Stomach (tissue), 9 donors: ENCODE measurements around the gene CDHR4. TPM values are rescaled to one million over a fixed set of nuclear protein-coding genes. Genes with fewer than 3 reads are reported as not detected.

ENCODE experiments used
- DNase-seq, 2 donors: peaks; one replicate each; pipeline versions ENCODE4 v3.0.0 to v3.0.0-alpha.2; 2013 to 2019
- H3K27ac ChIP-seq, 5 donors: fragments of 200-600 bp in 4 of 5; sonication (generic) in 4 of 5; one replicate each; pipeline ENCODE4 v1.5.1; 2013 to 2019; ENCODE audit warnings: mild to moderate bottlenecking in 1 of 5, moderate library complexity in 1 of 5
- H3K27me3 ChIP-seq, 3 donors: fragments of 200-600 bp; sonication (generic); one replicate each; pipeline ENCODE4 v1.5.1; 2017 to 2019; ENCODE audit warnings: mixed run types in 1 of 3
- H3K36me3 ChIP-seq, 4 donors: fragments of 200-600 bp; sonication (generic); 1 replicate in 3 of 4; 2 replicates in 1 of 4; pipeline ENCODE4 v1.5.1; 2016 to 2019
- H3K4me1 ChIP-seq, 4 donors: fragments of 200-600 bp; sonication (generic); one replicate each; pipeline ENCODE4 v1.5.1; 2016 to 2019
- H3K4me3 ChIP-seq, 4 donors: fragments of 200-600 bp; sonication (generic) in 3 of 4; one replicate each; pipeline ENCODE4 v1.5.1; 2016 to 2019; ENCODE audit warnings: mild to moderate bottlenecking in 1 of 4
- H3K9me3 ChIP-seq, 4 donors: fragments of 200-600 bp; sonication (generic); one replicate each; pipeline ENCODE4 v1.5.1; 2016 to 2019
- CTCF ChIP-seq, 7 experiments: fragments of 450-650 bp in 4 of 7; fragments of 200-600 bp in 3 of 7; sonication (generic) in 3 of 7; IDR thresholded peaks; one replicate each; pipeline ENCODE4 v1.5.1; 2016 to 2019; ENCODE audit warnings: antibody characterized with exemption in 7 of 7, control low read depth in 2 of 7, mild to moderate bottlenecking in 1 of 7
- EP300 ChIP-seq: sonication (generic); formaldehyde crosslinking; IDR thresholded peaks from one replicate; pipeline ENCODE4 v1.6.1; 2017; ENCODE audit warnings: antibody characterized with exemption
- POLR2A ChIP-seq, 4 donors: fragments of 450-650 bp; IDR thresholded peaks; one replicate each; pipeline ENCODE4 v1.6.1; 2016; ENCODE audit warnings: antibody characterized with exemption in 4 of 4, control low read depth in 2 of 4, mild to moderate bottlenecking in 1 of 4, moderate library complexity in 1 of 4
- POLR2AphosphoS5 ChIP-seq, 3 donors: sonication (generic); formaldehyde crosslinking; IDR thresholded peaks; one replicate each; pipeline ENCODE4 v1.6.1; 2016; ENCODE audit warnings: antibody characterized with exemption in 3 of 3
- WGBS, 5 donors: extraction: QIAGEN DNeasy Blood & Tissue Kit in 3 of 5; methylation state at CpG; one replicate each; pipeline versions ENCODE4 v1.1.5 to v1.1.7; 2013 to 2018; 5-methylcytosine and 5-hydroxymethylcytosine counted together
- intact Hi-C: fragments of 100-400 bp; cut with DNase I; formaldehyde crosslinking; loops from one replicate; pipeline ENCODE4 v1.15.1; 2023; ENCODE audit warnings: low total_unique reads
- polyA plus RNA-seq, 3 donors: library from polyadenylated mRNA; stranded (reverse); fragments of 200-250 nt; gene quantifications; one replicate each; pipeline ENCODE4 v1.2.3, GENCODE V29; 2013
- small RNA-seq, 4 donors: library from RNA; depleted of rRNA; stranded (forward); fragments of <200 nt; gene quantifications; one replicate each; pipeline ENCODE3, GENCODE V24; 2016
- total RNA-seq, 5 donors: library from RNA; depleted of rRNA; stranded (reverse); fragments of >200 nt; gene quantifications; one replicate each; pipeline versions ENCODE4 v1.1.0 to v1.2.3, GENCODE V29; 2014 to 2016
- donor health status: healthy with polysubstance abuse.
- donor health status: Bipolar disorder and iron deficiency.
- donor health status: healthy.

CDHR4 gene
- total and polyA plus RNA-seq, 8 donors, result under 0.01 to 0.73 (median 0.18) TPM; not detected in 5

- no peak overlapping the region for H3K27ac ChIP-seq
- peaks cover 7 to 60% (median 52%) of the 10 kb centered on the region in 4 donors for H3K36me3 ChIP-seq
- H3K27me3 ChIP-seq, result no peaks in the 10 kb centered on the region
- DNase-seq, result no peak
- intact Hi-C loops, result no loop called here
- no peak for TF ChIP-seq POLR2A (IDR thresholded peaks at IDR 0.05)
- no peak for TF ChIP-seq CTCF (IDR thresholded peaks at IDR 0.05)
- TF ChIP-seq POLR2AphosphoS5 (IDR thresholded peaks at IDR 0.05), result no peak
- no peak for TF ChIP-seq EP300
- H3K9me3 ChIP-seq, result no peaks in the 10 kb centered on the region
- H3K4me1 ChIP-seq, result peaks cover 0 to 34% (median 21%) of the 10 kb centered on the region in 4 donors
- 88 to 94% (median 91%) methylated on average over 12 to 13 of the region's 13 CpGs for WGBS, 5 donors
- H3K4me3 ChIP-seq, result no peak overlapping the region
These were observed 51.7 kb downstream of the CDHR4 start for GRCh38 chr3:49747792-49748480.

GRCh38 chr3:49745986-49746385 lies 53.7 kb downstream of the CDHR4 start:
- Histone ChIP-seq H3K27me3 (no peaks in the 10 kb centered on the region), H3K4me3 (no peak overlapping the region), H3K9me3 (no peaks in the 10 kb centered on the region), H3K36me3 (peaks cover 7 to 77% (median 70%) of the 10 kb centered on the region in 4 donors), H3K4me1 (peaks cover 0 to 33% (median 13%) of the 10 kb centered on the region in 4 donors), H3K27ac (no peak overlapping the region)
- TF ChIP-seq CTCF (IDR thresholded peaks at IDR 0.05) (no peak), EP300 (no peak), POLR2A (IDR thresholded peaks at IDR 0.05) (no peak), POLR2AphosphoS5 (IDR thresholded peaks at IDR 0.05) (no peak)
- intact Hi-C loops, result no loop called here
- WGBS, 5 donors, result 67 to 86% (median 76%) methylated on average over 2 of the region's 2 CpGs
- DNase-seq, result no peak

Small RNA genes lying within 50 kb of the gene (small RNA-seq; reads per million reads assigned to genes)
- gene COX6CP14, result 0 reads per million in 4 donors

Other genes with a start within 250 kb of the CDHR4 start
- gene BSN, start 245.4 kb downstream of the CDHR4 start, total RNA-seq, result 1 to 10 TPM in 3 of 5 donors, under 1 TPM in 1, not detected in 1; 0.37 to 4.5 (median 1.5) TPM
- under 1 TPM in 2 of 3 donors, not detected in 1; 0.03 to 0.06 TPM for gene BSN, start 245.4 kb downstream of the CDHR4 start, polyA plus RNA-seq
- 100 to 1,000 TPM in 1 of 5 donors, 10 to 100 TPM in 4; 23.9 to 104 (median 49.4) TPM for gene APEH, start 125.5 kb downstream of the CDHR4 start, total RNA-seq
- 10 to 100 TPM; 40.3 to 69.7 (median 46.0) TPM for gene APEH, start 125.5 kb downstream of the CDHR4 start, polyA plus RNA-seq
- gene MST1, start 110.4 kb downstream of the CDHR4 start, total RNA-seq, result 100 to 1,000 TPM in 2 of 5 donors, 10 to 100 TPM in 2, 1 to 10 TPM in 1; 6.7 to 172 (median 14.9) TPM
- 10 to 100 TPM; 18.9 to 36.9 (median 20.5) TPM for gene MST1, start 110.4 kb downstream of the CDHR4 start, polyA plus RNA-seq
- gene RNF123, start 110.3 kb downstream of the CDHR4 start, total RNA-seq, result 10 to 100 TPM; 19.6 to 75.4 (median 33.3) TPM
- gene RNF123, start 110.3 kb downstream of the CDHR4 start, polyA plus RNA-seq, result 10 to 100 TPM; 18.1 to 22.8 (median 22.0) TPM
- gene AMIGO3, start 80.2 kb downstream of the CDHR4 start, total RNA-seq, result 1 to 10 TPM in 1 of 5 donors, not detected in 4; 1.3 TPM
- gene AMIGO3, start 80.2 kb downstream of the CDHR4 start, polyA plus RNA-seq, result under 1 TPM; 0.19 to 0.83 (median 0.76) TPM
- gene GMPPB, start 75.9 kb downstream of the CDHR4 start, total RNA-seq, result 10 to 100 TPM; 26.3 to 81.7 (median 39.3) TPM
- 10 to 100 TPM; 14.4 to 33.6 (median 27.3) TPM for gene GMPPB, start 75.9 kb downstream of the CDHR4 start, polyA plus RNA-seq
- 10 to 100 TPM; 16.8 to 68.3 (median 36.4) TPM for gene IP6K1, start 13.3 kb downstream of the CDHR4 start, total RNA-seq
- 10 to 100 TPM in 2 of 3 donors, 1 to 10 TPM in 1; 7.7 to 16.1 (median 11.5) TPM for gene IP6K1, start 13.3 kb downstream of the CDHR4 start, polyA plus RNA-seq
- 1 to 10 TPM in 3 of 5 donors, not detected in 2; 1.8 to 3.3 (median 2.3) TPM for gene INKA1, start 3.4 kb upstream of the CDHR4 start, total RNA-seq
- gene INKA1, start 3.4 kb upstream of the CDHR4 start, polyA plus RNA-seq, result 10 to 100 TPM in 1 of 3 donors, 1 to 10 TPM in 2; 4.4 to 15.0 (median 5.5) TPM
- 100 to 1,000 TPM in 1 of 5 donors, 10 to 100 TPM in 4; 36.2 to 250 (median 76.3) TPM for gene UBA7, start 14.1 kb upstream of the CDHR4 start, total RNA-seq
- gene UBA7, start 14.1 kb upstream of the CDHR4 start, polyA plus RNA-seq, result 10 to 100 TPM; 27.2 to 56.2 (median 30.2) TPM
- 1 to 10 TPM in 3 of 5 donors, not detected in 2; 2.3 to 7.0 (median 2.8) TPM for gene TRAIP, start 56.7 kb upstream of the CDHR4 start, total RNA-seq
- 1 to 10 TPM; 1.5 to 4.3 (median 2.0) TPM for gene TRAIP, start 56.7 kb upstream of the CDHR4 start, polyA plus RNA-seq
- 1 to 10 TPM in 1 of 5 donors, not detected in 4; 1.5 TPM for gene CAMKV, start 70.0 kb upstream of the CDHR4 start, total RNA-seq
- gene CAMKV, start 70.0 kb upstream of the CDHR4 start, polyA plus RNA-seq, result under 1 TPM in 1 of 3 donors, not detected in 2; 0.03 TPM
- 100 to 1,000 TPM in 3 of 5 donors, 10 to 100 TPM in 2; 22.4 to 386 (median 181) TPM for gene MST1R, start 104.0 kb upstream of the CDHR4 start, total RNA-seq
- 10 to 100 TPM; 15.9 to 59.0 (median 31.8) TPM for gene MST1R, start 104.0 kb upstream of the CDHR4 start, polyA plus RNA-seq
- 10 to 100 TPM in 4 of 5 donors, 1 to 10 TPM in 1; 3.9 to 33.8 (median 11.6) TPM for gene MON1A, start 129.9 kb upstream of the CDHR4 start, total RNA-seq
- gene MON1A, start 129.9 kb upstream of the CDHR4 start, polyA plus RNA-seq, result 1 to 10 TPM; 6.1 to 8.2 (median 7.7) TPM
- 100 to 1,000 TPM; 133 to 239 (median 139) TPM for gene RBM6, start 140.3 kb upstream of the CDHR4 start, total RNA-seq
- 100 to 1,000 TPM in 1 of 3 donors, 10 to 100 TPM in 2; 87.0 to 107 (median 98.3) TPM for gene RBM6, start 140.3 kb upstream of the CDHR4 start, polyA plus RNA-seq